GM19193 (cell line): ENCODE results near the gene HPSE2.

Experiments used
- POLR2A ChIP-seq: IDR thresholded peaks from 4 replicates; pipeline ENCODE4 v1.6.1; 2011; ENCODE audit not compliant: insufficient read depth, insufficient read length; ENCODE audit errors: extremely low read depth

The HPSE2 gene

DNA sequence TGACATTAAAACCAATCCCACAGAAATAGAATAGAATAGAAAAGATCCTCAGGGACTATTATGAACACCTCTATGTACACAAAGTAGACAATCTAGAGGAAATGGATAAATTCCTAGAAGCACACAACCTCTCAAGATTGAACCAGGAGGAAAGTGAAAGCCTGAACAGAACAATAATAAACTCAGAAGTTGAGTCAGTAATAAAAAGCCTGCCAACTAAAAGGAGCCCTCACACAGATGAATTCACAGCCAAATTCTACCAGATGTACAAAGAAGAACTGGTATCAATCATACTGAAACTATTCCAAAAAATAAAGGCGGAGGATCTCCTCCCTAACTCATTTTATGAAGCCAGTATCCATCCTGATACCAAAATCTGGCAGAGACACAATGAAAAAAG lies 568.6 kb downstream of the HPSE2 start:
- no peak for TF ChIP-seq POLR2A

DNA sequence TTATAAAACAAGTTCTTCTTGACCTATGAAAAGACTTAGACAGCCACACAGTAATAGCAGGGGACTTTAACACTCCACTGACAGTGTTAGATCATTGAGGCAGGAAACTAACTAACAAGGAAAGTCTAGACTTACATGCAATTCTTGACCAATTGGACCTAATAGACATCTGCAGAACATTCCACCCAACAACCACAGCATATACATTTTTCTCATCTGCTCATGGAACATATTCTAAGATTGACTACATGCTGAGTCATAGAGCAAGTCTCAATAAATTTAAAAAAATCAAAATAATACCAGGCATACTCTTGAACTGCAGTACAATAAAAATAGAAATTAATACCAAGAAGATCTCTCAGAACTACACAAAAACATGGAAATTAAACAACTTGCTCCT lies 569.4 kb downstream of the HPSE2 start:
- no peak for TF ChIP-seq POLR2A

DNA sequence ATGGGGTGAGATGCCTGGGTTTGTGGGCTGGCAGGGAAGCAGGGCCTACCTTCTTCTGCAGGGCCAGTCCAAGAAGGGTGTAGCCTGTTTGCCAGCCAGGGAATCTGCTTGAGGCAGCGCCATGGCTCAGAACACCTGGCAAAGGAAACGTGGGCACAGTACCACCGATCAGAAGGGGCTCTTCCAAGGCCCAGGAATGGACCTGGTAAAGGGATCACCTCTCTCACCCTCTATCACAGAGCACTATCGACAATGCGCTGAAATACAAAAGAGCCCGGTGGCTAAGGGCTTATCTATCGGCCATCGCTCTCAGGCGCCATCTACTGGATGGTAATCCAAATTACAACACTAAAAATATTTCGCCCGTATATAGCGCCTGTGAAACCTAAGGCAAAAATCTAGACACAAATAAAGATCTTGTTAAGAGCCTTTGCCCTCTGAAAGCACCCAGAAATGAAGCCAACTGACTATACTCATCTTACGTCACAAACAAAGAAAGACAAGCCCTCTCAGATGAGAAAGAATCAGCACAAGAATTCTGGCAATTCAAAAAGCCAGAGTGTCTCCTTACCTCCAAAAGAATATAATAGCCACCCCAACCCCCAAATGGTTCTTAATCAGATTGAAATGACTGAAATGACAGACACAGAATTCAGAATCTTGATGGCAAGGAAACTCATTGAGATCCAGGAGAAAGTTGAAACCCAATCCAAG lies 571.2 kb downstream of the HPSE2 start:
- TF ChIP-seq POLR2A, result no peak

DNA sequence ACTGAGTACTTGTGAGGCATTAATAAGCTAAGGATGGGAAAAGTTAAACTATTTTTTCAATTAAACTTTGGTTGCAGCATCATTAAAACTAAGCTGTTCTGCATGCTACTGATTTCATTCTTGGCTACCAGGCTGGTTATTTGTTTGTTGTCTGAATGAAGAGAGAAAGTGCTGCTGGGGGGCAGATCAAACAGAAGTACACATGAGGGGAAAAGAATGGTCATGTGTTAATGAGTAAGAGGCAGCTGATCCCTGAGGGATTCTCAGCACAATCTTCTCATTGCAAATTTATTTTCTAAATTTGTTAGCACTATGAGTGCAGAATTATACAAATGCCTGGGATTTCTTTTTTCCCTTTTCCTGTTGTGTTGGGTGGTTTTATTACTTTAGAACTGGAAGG lies 575.7 kb downstream of the HPSE2 start:
- no peak for TF ChIP-seq POLR2A

DNA sequence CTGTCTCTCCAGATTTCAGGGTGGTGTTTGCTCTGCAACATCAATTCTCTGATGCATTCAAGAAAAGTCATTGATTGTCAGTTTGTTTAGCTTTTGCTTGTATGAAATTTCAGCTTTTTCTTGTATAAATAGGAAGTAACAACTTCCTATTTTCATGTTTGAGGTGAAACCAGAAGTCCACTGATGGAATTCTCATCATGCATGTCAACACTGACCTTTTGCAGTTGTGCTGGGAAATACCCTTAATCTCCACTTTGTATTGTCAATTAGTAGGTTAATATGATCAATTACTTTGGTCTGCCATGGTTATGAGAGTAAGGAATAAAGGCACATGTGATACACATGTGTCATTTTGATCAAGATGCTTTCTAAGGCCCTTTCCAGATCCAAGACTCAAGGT lies 580.2 kb downstream of the HPSE2 start:
- no peak for TF ChIP-seq POLR2A

DNA sequence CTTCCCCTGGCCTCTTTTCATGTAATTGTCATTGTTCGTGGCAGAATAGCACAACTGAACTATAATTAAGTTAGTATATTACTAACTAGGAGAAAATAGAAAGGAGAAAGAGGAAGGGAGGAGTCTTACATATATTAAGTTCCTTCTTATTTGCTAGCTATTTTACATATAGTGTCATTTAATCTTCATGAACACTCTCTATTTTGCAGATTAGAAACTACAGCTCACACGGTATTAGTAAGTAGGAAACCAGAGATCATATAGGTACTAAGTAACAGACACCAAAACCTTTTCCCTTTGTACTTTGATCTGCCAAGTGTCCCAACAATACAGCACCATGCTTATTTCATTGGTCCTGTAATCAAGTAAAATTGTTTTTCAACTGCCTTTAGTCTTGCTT lies 586.5 kb downstream of the HPSE2 start:
- TF ChIP-seq POLR2A, result no peak

DNA sequence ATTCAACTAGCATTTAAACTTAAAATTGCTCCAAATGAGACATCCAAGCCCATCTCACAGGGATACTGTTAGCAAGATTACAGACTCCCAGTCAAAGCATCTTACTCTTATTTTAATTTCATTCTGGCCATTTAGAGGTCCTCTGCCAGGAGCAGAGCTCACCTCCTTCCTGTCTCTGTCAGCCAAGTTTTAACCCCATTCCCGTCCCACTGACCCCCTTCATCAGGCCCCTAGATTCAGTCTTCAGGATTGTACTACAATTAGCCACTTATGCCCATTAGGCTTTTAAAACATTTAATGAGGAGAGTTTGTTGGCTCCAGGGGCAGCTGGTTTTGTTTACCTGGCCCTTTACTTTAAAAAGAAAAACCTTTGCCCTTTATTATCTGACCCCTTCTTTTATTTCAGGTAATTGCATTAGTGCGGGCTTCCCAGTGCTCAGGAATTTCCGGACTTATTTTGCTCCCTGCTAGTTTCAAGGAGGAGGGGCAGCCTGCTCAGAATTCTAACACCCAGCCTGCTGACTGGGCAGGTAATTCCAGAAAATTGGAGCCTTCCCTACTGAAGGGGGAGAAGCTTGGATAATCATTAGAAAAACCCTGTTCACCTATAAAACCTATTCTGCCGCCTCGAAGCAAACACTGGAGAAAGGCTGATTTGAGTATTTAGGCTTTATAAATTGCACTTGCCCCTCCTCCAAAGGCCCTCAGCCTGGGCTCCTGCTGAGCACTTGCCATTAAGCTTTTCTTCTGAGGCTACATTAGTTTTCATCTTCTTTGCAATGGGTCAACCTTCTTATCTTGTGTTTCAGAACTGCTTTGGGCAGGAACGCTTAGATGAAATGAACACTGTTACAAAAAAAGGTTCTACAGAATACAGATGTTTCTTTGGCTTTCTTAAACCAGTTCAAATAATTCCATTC lies 588.4 kb downstream of the HPSE2 start:
- no peak for TF ChIP-seq POLR2A

DNA sequence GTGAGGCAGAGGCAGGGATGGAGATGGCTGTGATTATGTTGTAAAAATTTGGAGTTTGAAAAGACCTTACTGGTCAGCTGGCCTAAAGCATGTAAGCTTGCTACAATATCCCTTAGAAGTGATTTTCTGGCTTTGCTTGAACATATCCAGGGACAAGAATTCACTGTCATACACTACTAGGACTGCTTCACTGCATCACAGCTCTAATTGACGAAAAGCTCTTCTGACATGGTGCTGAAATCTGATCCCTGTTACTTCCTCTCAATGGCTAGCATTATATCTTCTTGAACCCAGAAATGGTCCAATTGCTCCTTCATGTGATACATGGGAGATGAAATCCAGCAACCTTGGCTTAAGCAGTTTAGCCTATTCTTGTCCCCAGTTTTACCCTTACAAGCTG lies 591.2 kb downstream of the HPSE2 start:
- TF ChIP-seq POLR2A, result no peak

DNA sequence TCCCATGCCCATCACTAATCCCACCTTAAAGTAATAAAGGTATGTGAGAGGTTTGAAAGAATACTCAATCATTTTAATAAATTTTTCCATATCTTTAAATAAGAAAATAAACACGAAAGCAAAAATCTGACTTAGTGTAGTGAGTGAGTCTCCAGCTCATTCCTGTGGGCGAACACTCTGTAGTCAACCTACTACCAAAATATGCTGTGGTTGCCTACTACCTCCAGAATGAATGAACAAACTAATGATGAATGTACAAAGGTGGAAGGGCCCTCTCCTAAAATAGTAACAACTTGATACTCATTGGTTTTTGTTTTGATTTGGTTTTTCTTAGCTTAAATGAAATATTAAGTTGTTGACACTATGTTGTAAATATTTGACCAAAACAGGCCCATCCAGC lies 593.4 kb downstream of the HPSE2 start:
- TF ChIP-seq POLR2A, result no peak

DNA sequence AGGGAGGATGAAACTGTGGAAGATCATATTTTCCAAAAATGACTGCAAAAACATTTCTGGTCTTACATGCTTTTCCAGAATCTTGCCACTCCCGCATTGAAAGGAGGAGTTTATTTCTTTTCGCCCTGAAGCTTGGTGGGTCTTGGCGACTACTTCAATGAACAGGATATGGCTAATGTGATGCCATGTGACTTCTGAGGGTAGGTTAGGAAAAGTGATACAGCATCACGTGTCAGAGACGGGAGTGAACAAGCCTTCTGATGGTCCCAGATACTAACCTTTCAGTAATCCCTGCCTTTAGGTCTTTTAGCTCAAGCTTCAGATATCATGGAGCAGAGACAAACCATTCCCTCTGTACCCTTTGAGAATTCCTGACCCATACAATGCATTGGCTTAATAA lies 596.7 kb downstream of the HPSE2 start:
- TF ChIP-seq POLR2A, result no peak

DNA sequence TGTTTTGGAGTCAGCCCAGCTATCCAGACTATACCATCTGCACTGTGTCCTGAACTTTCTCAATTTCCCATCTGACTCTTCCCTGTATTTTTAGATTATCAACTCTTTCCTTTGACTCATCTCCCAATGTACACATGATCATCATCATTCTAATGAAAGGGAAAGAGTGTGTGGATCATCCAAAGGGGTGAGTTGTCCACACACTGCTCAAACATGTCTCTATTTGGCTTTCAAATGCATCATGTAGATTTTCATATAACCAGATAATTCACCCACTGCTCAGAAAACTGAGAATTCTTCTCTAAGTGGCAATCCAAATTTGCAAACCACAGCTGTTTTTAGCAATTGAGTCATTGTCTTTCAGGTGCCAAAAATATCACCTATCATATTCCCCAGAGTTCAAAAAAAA lies 598.7 kb downstream of the HPSE2 start:
- TF ChIP-seq POLR2A, result no peak

DNA sequence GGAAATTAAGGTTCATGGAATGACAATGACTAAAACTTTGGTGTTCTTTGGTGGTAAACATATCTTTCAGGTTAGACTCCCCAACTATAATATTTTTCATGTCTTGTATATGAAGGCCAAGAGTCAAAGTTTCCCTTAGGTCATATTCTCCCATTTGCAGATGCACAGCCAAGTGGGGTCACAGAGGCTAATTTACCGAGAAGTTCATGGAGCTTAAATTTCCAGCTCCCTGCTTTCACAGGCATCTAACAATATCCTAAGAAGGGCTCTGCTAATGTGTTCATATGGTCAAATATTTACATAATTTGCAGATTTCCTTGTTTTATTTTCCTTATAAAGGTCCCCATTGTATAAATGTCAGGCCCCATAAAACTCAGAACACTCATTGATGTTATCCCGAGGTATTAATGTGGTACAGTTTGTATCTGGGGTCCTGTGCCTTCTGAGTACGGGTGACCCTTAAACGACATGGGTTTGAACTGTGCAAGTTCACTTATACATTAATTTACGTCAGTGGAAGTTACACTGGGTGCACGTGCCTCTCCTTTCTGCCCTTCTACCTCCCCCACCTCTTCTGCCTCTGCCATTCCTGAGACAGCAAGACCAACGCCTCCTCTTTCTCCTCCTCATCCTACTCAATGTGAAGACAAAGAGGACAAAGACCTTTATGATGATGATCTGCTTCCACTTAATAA lies 603.0 kb downstream of the HPSE2 start:
- no peak for TF ChIP-seq POLR2A

DNA sequence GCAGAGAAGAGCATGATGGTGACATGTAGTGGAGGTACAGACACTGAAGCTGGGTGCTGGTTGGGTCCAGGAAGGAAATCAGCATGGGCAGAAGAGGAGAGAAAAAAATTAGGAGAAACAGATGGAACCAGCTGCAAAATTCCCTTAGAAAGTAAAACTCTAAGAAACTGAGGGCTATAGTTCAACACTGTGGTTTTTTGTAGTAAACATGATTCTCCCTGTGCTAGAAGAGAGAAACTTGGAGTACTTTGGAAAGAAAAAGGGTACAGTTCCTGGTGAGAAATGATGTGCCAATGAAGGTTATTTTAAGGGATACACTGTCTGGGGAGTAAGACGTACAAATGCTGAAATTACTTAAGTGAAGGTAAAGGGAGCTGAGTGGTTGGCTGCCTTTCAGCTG lies 607.4 kb downstream of the HPSE2 start:
- no peak for TF ChIP-seq POLR2A

DNA sequence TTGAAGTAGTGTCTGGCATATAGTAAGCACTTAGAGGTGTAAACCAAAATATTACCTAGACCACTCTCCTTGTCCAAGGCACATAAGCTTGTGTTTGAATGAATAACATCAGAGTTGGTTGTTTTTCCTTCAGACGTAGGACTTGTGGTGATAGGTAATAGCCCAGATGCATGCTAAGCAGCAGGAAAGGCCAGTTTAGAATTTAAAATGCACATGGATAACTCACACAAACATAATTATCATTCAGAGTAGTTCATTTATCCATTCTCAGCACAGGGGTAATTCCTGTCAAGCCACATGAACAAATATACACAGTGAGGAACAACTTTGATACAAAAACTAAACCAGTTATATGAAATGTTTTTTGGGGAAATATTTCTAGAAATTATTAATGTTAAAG lies 607.9 kb downstream of the HPSE2 start:
- TF ChIP-seq POLR2A, result no peak

DNA sequence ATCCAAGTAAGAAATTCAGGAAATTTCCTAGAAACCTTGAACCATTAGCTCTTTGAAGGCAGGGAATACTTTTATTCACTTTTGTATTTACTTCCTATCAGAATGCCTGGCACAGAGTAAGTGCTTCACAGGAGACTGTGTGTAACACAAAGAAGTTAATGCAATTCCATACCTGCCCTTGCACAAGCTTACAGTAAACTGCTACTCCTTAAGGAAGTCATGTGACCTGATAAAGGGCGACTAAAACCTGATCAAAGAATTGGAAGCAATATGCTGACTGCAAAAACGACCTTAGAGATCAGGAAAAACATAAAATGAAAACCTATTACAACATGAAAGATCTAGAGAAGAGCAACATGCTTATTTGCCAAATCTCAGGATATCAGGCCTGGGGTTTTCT lies 610.7 kb downstream of the HPSE2 start:
- TF ChIP-seq POLR2A, result no peak
